SKM-1 (cell line): Measurements from ENCODE around the gene SLC7A8.

Experiments
- DNase-seq: peaks from one replicate; lab custom pipeline; 2025; ENCODE audit not compliant: unreplicated experiment; lab: John Stamatoyannopoulos, UW

The SLC7A8 gene

DNA sequence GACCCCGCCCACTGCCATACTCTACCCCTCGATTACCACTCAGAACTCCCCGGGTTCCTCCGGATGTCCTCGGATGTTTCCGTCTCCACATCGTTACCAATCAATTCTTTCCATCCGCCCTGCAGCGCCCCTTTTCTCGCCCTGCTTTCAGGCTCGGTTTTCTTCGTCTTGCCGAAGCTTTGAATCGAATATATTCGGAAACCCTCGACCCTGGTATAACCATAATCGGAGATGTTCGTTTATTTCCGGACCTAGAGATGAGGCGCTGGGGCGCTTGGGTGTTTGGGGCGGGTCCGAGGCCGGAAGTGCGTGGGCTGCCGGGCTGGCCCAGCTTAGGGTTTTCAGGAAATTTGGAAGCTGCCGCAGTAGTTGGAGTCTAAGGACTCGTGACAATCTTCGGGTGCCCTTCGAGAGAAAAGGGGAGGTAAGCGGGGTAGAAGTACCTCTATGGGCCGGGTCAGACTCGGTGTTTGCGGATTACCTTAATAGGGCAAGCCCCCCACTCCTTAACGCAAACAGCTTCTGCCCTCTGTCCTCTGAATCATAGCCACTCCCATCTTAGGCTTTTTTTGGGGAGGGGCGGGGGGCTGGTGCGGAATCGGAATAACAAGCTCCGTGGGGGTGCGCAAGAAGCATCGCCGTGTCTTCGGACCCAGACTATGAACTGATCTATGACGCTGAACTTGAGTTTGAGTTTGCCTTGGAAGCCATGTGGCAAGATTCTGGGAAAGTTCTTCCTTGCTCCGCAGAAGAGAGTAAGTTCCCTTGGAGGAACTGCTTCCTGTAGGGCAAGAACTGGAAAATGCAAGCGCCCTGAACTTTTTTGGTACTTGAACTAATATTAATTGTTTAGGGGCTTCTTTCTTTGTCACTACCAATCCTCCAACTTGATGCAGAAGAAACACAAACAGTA is 88.0 kb downstream of the SLC7A8 start, which contains the start of gene C14orf119:
Gene C14orf119 (plus strand): TSS at position 310 of the 913 bp plus-strand sequence. CDS start 2,154 bp downstream, outside the sequence.
- no peak for DNase-seq

DNA sequence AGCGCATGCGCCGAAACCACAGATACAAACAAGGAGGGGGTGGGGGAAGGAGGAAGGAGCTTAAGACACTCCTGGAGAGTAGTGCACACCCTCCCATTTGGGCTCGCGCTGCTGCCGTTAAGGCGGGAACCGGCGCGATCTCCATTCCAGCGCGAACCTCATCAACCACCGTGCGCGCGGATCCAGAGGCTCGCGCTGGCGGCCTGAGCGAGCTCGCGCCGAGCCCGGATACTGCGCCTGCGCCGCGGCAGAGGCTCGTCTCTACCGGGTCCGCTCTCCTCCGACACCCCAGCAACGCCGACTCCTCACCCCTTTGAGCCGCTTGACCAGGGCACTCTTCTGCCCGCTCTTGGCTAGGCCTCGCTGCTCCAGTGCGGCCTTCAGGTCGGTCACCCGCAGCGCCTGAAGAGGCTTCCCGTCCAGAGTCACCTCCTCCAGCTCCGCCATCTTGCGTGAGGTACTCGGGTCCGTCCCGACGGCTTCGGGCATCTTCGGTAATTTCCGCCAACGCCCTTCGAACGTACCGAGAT is 88.7 kb downstream of the SLC7A8 start, which contains the start of gene ACIN1:
Gene ACIN1 (minus strand): TSS at position 471 of the 530 bp plus-strand sequence. CDS start 24 bp downstream, at position 447.
- no peak for DNase-seq

DNA sequence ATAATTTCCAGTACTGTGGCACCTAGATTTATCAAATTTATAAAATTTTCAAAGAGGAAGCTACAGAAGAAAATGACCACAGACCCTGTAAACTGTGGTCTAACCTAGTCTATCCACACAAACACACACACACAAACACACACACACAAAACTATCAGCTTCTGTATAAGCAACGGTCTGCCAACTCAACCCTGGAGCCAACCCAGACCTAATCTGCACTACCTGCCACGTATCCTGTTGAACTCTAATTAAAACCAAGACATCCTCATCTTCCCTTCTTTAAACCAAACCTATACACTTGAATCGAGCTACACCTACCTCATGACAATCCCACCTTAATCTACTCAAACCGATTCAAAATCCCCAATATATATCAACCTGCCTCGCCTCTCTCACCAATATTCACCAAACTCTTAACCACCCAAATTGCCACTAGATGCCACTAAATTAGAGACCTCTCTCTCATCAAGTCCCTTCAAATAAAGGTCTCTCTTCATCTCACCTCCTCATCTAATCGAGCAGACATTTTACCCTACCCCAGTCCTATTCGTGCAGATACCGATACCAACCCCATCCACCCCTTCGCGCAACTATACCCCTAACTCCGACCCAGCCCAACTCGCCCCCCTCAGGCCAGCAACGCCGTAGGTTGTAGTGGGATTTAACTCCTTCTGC is 89.3 kb downstream of the SLC7A8 start:
- DNase-seq, result no peak

DNA sequence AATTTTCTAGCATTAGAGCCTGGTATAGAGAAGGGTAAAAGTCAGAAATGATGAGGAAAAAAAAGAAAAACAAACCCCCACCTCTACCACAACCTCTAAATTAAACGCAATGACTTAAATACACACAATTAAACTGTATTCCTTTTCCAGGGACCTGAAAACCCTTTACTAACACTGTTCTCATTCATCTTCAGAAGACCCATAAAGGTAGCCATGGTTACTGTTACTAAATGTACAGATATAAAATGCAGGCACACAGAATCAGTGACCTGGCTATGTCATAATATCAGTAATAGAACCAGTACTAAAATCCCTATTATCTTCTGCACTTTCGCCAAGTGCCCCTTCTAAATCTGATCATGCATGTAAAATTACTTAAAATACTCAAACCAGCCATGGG is 89.9 kb downstream of the SLC7A8 start:
- no peak for DNase-seq

DNA sequence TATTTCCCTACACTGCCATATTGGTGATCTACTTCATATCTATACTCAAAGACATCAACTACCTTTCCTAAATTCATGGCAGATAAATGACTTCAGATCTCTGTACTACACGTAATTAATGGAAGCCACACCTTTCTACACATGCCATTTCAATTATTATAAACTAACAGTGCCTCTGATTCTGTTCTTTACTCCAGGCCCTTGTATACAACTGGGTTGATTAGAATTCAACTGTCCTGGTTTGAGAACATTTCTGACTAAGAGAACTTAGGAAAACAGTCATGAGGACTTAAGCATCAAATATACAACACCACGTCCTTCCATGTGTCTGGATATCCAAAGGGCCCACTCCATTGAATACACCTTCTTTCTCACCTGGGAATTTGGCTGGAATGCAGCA is 90.4 kb downstream of the SLC7A8 start:
- no peak for DNase-seq

DNA sequence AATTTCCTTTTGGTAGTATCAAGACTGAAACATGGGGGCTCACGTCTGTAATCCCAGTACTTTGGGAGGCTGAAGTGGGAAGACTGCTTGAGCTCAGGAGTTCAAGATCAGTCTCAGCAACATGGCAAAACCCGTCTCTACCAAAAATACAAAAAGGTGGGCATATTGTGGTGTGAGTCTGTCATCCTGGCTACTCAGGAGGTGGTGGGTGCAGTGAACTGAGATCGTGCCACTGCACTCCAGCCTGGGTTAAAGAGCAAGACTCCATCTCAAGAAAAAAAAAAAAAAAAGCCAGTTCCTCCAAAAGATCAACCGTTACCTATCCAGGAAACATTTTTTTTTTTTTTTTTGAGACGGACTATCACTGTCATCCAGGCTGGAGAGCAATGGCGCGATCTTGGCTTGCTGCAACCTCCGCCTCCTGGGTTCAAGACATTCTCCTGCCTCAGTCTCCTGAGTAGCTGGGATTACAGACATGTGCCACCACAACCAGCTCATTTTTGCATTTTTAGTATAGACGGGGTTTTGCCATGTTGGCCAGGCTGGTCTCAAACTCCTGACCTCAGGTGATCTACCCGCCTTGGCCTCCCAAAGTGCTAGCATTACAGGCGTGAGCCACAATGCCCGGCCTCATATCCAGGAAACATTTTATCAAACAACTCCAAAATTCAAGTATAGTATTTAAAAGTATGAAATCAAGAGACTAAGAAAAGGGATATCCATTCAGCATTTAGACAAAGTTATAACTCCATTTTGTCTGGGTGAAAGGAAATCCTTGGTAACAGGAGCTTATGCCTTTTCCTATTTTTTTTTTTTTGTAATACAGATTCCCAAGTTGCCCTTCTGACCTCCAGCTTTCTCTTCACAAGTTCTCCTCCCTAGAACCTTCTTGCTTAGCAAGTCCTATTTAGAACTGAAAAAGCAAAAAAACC is 91.9 kb downstream of the SLC7A8 start:
- DNase-seq, result no peak

DNA sequence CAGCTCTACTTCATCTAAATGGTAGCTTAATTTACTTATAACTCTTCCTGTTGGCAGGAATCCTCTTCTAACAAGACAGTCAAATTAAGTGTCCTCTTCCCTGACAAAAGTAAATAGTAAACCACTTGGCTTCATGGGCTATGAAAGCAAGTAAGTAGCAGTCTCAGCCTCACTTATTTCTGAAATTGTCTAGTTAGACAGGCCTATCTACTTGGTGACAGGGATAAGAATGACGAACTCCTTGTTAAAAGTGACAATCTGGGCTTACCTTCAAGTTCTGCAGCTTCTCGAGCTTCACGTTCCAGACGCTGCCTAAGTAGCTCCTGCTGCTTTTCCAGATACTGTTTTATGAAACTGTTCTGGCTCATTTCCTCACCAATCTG is 93.2 kb downstream of the SLC7A8 start:
- DNase-seq, result no peak

DNA sequence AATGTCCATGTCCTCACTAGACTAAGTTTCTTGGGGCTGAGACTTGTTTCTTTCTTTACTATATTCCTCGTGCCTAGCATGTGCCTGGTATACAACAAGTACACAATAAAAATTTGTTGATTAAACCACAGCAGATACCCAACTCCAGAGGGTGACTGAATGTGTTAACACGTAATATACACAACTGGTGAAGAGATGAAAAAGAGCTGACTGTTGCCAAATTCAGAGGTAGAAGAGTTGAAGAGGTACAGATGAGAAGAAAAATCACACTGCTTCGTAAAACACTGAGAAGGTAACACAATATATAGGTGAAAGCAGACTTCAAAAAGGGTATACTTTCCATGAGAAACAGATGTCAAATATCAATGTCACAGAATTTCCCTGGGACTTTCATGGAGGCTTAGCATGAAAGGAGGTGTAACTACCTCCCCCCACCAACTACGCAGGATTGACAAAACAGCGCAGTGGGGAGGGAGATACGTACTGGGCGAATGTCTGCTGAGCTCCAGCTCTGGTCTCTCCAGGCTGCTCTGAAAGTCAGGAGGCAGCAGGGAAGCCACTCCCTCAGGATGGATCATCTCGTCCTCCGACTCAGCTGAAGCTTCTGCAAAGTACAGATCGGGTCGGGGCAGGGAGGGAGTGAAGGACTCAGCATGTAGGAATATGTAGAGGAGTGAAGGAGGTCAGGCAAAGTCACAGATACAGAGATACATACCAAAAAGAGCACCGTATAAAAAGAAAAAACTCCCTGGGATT is 93.8 kb downstream of the SLC7A8 start:
- DNase-seq, result no peak

DNA sequence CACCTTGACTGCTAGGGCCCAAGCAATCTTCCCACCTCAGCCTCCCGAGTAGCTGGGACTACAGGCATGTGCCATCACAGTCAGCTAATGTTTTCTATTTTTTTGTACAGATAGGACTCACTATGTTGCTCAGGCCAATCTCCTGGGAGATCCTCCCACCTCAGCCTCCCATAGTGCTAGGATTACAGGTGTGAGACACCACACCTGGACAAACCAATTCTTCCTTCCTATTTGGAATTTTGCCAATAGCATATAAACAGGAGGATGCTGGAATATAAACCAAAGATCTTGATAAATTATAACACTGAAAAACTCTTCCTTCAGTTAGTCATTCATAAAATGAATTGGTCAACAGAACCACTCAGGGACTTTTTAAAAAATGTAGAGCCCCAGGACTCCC is 96.9 kb downstream of the SLC7A8 start:
- no peak for DNase-seq

DNA sequence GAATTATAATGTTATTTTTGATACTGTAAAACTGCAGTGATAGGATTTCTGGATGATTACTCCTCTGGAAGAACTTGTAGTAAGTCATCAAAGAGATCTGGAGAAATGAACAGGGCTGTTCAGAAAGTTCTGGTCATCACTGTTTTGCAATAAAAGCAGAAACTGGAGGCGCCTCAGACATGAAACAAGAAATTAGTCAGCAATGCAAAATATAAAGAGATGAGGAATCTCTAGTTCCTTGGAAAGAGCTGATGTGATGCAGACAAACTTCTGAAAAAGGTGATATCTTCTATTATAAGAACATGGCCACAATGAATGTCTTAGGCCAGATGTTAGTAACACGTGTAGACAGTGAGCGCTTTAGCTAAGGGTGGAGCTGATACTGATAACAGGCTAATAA is 98.0 kb downstream of the SLC7A8 start:
- no peak for DNase-seq

DNA sequence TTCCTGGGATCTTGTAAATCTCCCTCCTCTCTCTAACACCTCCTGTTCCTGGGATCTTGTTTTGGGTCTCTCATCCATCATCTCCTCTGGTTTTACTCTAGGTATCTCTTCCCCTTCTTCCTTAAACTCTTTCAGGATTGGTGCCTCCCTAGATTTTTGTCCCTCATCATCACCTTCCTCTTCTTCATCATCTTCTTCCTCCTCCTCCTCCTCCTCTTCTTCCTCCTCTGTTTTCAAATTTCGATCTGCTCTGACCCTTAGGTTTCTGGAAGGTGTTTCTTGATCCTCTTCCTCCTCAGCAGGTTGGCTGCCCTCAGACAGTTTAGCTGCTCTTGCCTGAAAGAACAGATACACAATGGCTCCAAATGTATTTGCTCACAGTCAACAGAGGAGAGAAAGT is 103.0 kb downstream of the SLC7A8 start:
- DNase-seq, result no peak

DNA sequence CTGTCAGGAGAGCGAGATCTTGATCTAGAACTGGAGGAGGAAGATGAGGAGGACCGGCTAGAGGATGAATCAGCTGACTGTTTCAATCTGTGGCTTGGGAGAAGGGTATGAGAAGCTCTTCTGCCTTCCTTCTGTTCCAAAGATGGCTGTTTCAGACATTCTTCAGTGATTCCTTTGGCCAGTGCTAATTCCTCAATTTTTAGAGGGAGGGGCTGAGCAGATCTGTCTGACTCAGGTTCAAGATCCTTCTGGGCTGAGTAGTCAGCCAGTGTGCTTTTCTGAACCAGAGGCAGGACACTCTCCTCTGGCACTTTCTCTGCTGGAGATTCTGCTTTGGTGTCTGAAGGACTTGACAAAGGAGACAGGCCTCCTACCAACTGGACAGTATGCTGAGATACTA is 103.7 kb downstream of the SLC7A8 start:
- no peak for DNase-seq

DNA sequence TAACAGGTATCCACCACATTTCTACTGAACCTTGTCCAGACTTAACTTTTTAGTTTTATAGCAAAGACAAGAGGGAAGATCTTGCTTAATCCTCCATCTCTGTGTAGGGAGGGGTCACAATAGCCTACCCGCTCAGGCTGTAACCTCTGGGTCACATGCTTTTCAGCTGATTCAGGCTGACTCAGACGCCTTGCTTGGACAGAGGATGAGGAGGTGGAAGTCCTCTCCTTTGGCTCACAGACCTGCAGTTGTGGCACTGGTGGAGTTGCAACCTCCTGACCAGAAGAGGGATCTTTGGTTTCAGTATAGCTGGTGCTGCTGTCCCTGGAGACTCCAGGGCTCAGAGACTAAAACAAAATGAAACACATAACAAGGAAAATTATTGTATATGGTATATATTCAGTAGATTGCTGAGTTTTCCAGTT is 104.8 kb downstream of the SLC7A8 start:
- DNase-seq, result no peak

DNA sequence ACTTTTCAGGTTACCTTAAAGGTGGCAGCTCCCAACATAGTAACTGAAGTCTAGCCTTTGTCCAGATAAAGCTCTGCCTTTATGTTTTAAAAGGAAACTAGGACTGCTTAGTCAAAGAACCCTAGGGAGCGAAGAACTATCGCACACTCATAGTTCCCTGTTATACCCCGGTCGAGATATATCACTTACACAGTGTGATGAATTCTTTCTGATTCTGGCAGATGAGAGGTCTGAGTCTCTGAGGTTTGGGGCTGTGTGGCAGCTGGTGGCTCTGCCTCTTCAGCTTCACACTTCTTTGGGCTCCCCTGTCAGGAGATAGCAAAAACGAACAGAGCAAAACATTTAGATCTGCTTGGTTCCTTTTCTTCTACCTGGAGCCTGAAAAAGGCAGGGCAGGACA is 105.5 kb downstream of the SLC7A8 start:
- DNase-seq, result no peak

DNA sequence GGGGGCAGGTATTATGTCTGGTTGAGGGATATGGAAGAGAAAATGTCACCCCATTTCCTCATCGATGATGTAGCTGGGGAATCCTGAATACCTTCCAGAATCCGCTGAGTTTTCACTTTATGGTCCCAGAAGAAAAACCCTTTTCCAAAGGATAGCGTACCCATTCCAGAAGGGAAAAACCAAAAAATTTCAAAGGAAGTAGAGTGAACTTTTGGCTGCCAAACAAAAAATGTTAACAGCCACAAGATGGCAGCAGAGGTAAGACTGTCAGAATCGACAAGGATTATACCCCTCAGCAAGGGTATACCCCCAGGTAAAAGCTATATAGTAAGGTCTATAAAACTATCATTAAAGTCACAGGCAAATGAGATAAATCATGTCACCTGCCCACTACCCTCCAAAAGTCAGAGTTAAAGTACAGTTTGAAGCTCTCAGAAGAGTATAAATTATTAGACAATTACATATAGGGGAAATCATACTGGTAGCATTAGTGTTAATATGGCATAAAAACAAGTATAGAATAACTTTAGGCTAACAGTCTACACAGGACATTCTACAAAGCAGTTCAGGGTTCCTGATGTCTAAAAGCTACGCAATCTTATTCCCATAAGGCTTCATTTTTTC is 106.6 kb downstream of the SLC7A8 start:
- no peak for DNase-seq
